GM12801 (cell line): ENCODE measurements around the gene VPS26A.

Experiments used
- CTCF ChIP-seq: IDR thresholded peaks from one replicate; pipeline ENCODE4 v1.5.1; 2011; ENCODE audit warnings: control low read depth; ENCODE audit not compliant: insufficient read length; ENCODE audit errors: extremely low read depth

VPS26A gene

DNA sequence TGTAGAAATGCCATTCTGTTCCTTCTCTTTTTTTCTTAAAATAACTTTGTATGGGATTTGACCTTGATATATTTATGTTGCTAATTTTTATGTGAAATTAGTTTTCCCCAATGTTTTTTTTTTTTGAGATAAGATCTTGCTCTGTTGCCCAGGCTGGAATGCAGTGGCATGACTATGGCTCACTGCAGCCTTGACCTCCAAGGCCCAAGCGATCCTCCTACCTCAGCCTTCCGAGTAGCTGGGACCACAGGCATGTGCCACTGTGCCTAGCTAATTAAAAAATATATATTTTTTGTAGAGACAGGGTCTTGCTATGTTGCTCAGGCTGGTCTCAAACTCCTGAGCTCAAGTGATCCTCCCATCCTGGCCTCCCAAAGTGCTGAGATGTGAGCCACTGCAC is 16.0 kb downstream of the VPS26A start:
- no peak for TF ChIP-seq CTCF

- no peak for TF ChIP-seq CTCF
Measured at GRCh38 chr10:69141304-69141703, 17.3 kb downstream of the VPS26A start.

DNA sequence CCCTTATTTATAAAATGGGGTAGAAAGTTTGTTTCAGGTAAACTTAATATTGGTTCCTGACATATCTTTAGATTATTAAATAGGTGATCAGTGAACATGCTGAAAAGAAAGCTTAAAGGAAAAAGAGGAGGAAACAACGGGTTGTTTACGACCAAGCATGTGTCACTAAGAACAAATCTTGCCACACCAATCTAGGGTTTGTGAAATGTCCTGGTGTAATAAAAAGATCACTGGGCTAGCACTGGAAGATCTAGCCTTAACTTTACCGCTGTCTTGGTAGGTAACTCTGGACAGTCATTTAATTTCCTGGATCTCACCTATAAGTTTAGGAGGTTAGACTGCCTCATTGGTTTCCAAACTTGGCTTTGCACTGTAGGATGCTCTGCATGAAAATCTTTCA is 19.0 kb downstream of the VPS26A start:
- TF ChIP-seq CTCF, result no peak

GRCh38 chr10:69145329-69145728 is 21.4 kb downstream of the VPS26A start:
- no peak for TF ChIP-seq CTCF

DNA sequence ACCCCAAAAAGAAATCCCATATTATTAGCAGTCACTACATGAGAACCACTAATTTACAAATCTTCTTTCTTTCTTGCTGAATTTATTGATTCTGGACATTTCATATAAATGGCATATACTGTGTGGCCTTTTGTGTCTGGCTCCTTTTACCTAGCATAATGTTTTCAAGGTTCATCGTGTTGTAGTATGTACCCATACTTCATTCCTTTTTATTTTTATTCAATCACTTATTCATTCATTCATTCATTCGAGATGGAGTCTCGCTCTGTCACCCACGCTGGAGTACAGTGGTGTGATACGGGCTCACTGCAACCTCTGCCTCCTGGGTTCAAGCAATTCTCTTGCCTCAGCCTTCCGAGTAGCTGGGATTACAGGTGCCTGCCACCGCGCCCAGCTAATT is 21.9 kb downstream of the VPS26A start:
- TF ChIP-seq CTCF, result no peak

DNA sequence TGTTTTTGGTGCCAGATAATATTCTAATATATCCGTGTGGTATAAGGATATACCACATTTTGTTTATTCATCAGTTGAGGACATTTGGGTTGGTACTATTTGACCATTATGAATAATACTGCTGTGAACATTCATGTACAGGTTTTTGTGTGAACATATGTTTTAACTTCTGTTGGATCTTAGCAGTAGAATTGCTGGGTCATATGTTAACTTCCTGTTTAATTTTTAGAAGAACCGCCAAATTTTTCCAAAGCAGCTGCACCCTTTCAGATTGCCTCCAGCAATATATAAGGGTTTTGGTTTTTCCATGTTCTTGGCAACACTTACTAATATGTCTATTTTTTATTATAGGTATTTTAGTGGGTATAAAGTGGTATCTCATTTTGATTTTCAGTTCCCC is 22.8 kb downstream of the VPS26A start:
- no peak for TF ChIP-seq CTCF

DNA sequence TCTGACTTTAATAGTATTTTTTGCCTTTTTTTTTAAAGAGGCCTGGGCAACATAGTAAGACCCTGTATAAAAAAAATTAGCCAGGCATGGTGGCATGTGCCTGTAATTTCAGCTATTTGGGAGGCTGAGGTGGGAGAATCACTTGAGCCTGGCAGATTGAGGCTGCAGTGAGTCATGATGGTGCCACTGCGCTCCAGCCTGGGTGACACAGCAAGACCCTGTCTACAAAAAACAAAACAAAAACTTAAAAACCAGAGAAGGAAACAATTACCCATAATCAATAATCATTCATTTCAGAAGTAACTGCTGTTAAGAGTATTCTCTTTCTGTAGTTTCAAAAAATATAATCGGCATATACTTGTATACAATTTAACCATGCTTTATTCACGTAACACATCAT is 28.0 kb downstream of the VPS26A start:
- TF ChIP-seq CTCF, result no peak

GRCh38 chr10:69153227-69153626 is 29.2 kb downstream of the VPS26A start:
- TF ChIP-seq CTCF, result no peak
